DOHH2 (cell line): ENCODE measurements around the gene TCHP.

Experiments used
- H3F3A ChIP-seq: fragments of 200-600 bp; sonication (generic), shearing (Covaris generic); 2 replicates; pipeline ENCODE4 v1.6.0; 2016; ENCODE audit warnings: antibody characterized with exemption, mild to moderate bottlenecking; ENCODE audit not compliant: control insufficient read depth, insufficient read depth
- H3K27ac ChIP-seq: fragments of 200-600 bp; sonication (generic); 2 replicates; pipeline ENCODE4 v1.5.1; 2014; ENCODE audit warnings: low read depth, mild to moderate bottlenecking, low read length, moderate library complexity
- H3K27me3 ChIP-seq: fragments of 200-600 bp; sonication (generic); 2 replicates; pipeline ENCODE4 v1.6.1; 2014; ENCODE audit warnings: mild to moderate bottlenecking, low read length, mixed read lengths; ENCODE audit not compliant: control insufficient read depth
- H3K36me3 ChIP-seq: fragments of 200-600 bp; sonication (generic); 2 replicates; pipeline ENCODE4 v1.6.1; 2014; ENCODE audit warnings: mild to moderate bottlenecking, low read length, moderate library complexity, mixed read lengths; ENCODE audit not compliant: control insufficient read depth
- H3K4me1 ChIP-seq: fragments of 200-600 bp; sonication (generic); 2 replicates; pipeline ENCODE4 v1.6.1; 2014; ENCODE audit warnings: mild to moderate bottlenecking, low read length, mixed read lengths; ENCODE audit not compliant: control insufficient read depth
- H3K4me2 ChIP-seq: fragments of 200-600 bp; sonication (generic); 2 replicates; pipeline ENCODE4 v1.6.0; 2014; ENCODE audit warnings: mild to moderate bottlenecking, low read length, moderate library complexity
- H3K4me3 ChIP-seq: fragments of 200-600 bp; sonication (generic); 2 replicates; pipeline ENCODE4 v1.5.1; 2014; ENCODE audit warnings: mild to moderate bottlenecking, low read length, mixed read lengths
- H3K79me2 ChIP-seq: fragments of 200-600 bp; sonication (generic); 2 replicates; pipeline ENCODE4 v1.6.1; 2014; ENCODE audit warnings: mild to moderate bottlenecking, low read length, mixed read lengths; ENCODE audit not compliant: control insufficient read depth
- H3K9me2 ChIP-seq: fragments of 200-600 bp; sonication (generic); replicated peaks from 2 replicates; pipeline ENCODE4 v1.6.1; 2014; ENCODE audit warnings: mild to moderate bottlenecking, low read length, mixed read lengths; ENCODE audit not compliant: control insufficient read depth
- H3K9me3 ChIP-seq: fragments of 200-600 bp; sonication (generic); 2 replicates; pipeline ENCODE4 v1.6.1; 2014; ENCODE audit warnings: antibody characterized with exemption, low read length, mixed read lengths; ENCODE audit not compliant: control insufficient read depth, insufficient read depth
- H4K20me1 ChIP-seq: fragments of 200-600 bp; sonication (generic); 2 replicates; pipeline ENCODE4 v1.6.0; 2014; ENCODE audit warnings: low read depth, mild to moderate bottlenecking, antibody characterized with exemption, low read length, moderate library complexity; ENCODE audit not compliant: control insufficient read depth, insufficient read depth
- CTCF ChIP-seq: fragments of 200-600 bp; sonication (generic); IDR thresholded peaks from one replicate; pipeline ENCODE4 v1.5.1; 2014; ENCODE audit warnings: antibody characterized with exemption, mild to moderate bottlenecking, low read depth, low read length; ENCODE audit not compliant: poor library complexity, severe bottlenecking
- EZH2phosphoT487 ChIP-seq: fragments of 200-600 bp; sonication (generic); IDR thresholded peaks from 2 replicates; pipeline ENCODE4 v1.6.1; 2017; ENCODE audit warnings: borderline replicate concordance, mild to moderate bottlenecking, antibody characterized with exemption, low read length, moderate library complexity, mixed read lengths

TCHP gene

GRCh38 chr12:109952160-109952858 lies 52.2 kb downstream of the TCHP start:
- no peaks in the 10 kb centered on the region for H3K79me2 ChIP-seq
- H3K36me3 ChIP-seq = peaks cover 83% of the 10 kb centered on the region
- H3K4me3 ChIP-seq = no peak overlapping the region
- H3K27me3 ChIP-seq = no peaks in the 10 kb centered on the region
- no peaks in the 10 kb centered on the region for H3K9me2 ChIP-seq
- H3K4me1 ChIP-seq = peaks cover 16% of the 10 kb centered on the region
- 0 out of 2 replicates have a peak, but pooled peaks cover 5% of the 10 kb centered on the region for H3F3A ChIP-seq
- no peaks in the 10 kb centered on the region for H3K9me3 ChIP-seq
- 0 out of 2 replicates have a peak, but pooled peaks cover 3% of the 10 kb centered on the region for H4K20me1 ChIP-seq
- H3K4me2 ChIP-seq = no peak overlapping the region
- TF ChIP-seq EZH2phosphoT487 (no peak), CTCF (no peak)
- no peak overlapping the region for H3K27ac ChIP-seq

GRCh38 chr12:109952873-109953272 lies 52.8 kb downstream of the TCHP start:
- H3K27ac ChIP-seq = no peak overlapping the region
- no peak overlapping the region for H3K4me2 ChIP-seq
- H3K4me1 ChIP-seq = peaks cover 11% of the 10 kb centered on the region
- 0 out of 2 replicates have a peak, but pooled peaks cover 3% of the 10 kb centered on the region for H4K20me1 ChIP-seq
- no peaks in the 10 kb centered on the region for H3K79me2 ChIP-seq
- no peaks in the 10 kb centered on the region for H3K9me3 ChIP-seq
- peaks cover 78% of the 10 kb centered on the region for H3K36me3 ChIP-seq
- no peak overlapping the region for H3K4me3 ChIP-seq
- no peaks in the 10 kb centered on the region for H3K9me2 ChIP-seq
- H3F3A ChIP-seq = 0 out of 2 replicates have a peak, but pooled peaks cover 5% of the 10 kb centered on the region
- no peak for TF ChIP-seq EZH2phosphoT487
- TF ChIP-seq CTCF = no peak
- no peaks in the 10 kb centered on the region for H3K27me3 ChIP-seq

- Histone ChIP-seq H3K36me3 (peaks cover 75% of the 10 kb centered on the region), H3K4me3 (no peak overlapping the region), H3K4me2 (no peak overlapping the region), H3F3A (0 out of 2 replicates have a peak, but pooled peaks cover 5% of the 10 kb centered on the region), H3K27ac (no peak overlapping the region), H4K20me1 (0 out of 2 replicates have a peak, but pooled peaks cover 3% of the 10 kb centered on the region), H3K27me3 (no peaks in the 10 kb centered on the region), H3K4me1 (0 out of 2 replicates have a peak, but pooled peaks cover 4% of the 10 kb centered on the region), H3K79me2 (no peaks in the 10 kb centered on the region), H3K9me2 (no peaks in the 10 kb centered on the region), H3K9me3 (no peaks in the 10 kb centered on the region)
- TF ChIP-seq CTCF (no peak), EZH2phosphoT487 (no peak)
These were observed 53.6 kb downstream of the TCHP start for GRCh38 chr12:109953656-109954055.
